KMS-11 (cell line): Measurements from ENCODE around the gene ADAMTS10.

Source experiments
- H2AFZ ChIP-seq: fragments of 200-600 bp; sonication (generic); 2 replicates; pipeline ENCODE4 v1.6.1; 2016; ENCODE audit warnings: antibody characterized with exemption, mixed run types, low read depth
- H3K27ac ChIP-seq: fragments of 200-600 bp; sonication (generic); 2 replicates; pipeline ENCODE4 v1.6.1; 2016; ENCODE audit warnings: mild to moderate bottlenecking, mixed run types
- H3K27me3 ChIP-seq: fragments of 200-600 bp; sonication (generic); 2 replicates; pipeline ENCODE4 v1.6.1; 2017; ENCODE audit warnings: mild to moderate bottlenecking, low read depth, mixed run types, moderate library complexity; ENCODE audit not compliant: insufficient read depth
- H3K36me3 ChIP-seq: fragments of 200-600 bp; sonication (generic); 2 replicates; pipeline ENCODE4 v1.6.1; 2017; ENCODE audit warnings: mild to moderate bottlenecking, mixed run types; ENCODE audit not compliant: insufficient read depth
- H3K4me1 ChIP-seq: fragments of 200-600 bp; sonication (generic); 2 replicates; pipeline ENCODE4 v1.6.1; 2016; ENCODE audit warnings: mild to moderate bottlenecking, low read depth, mixed run types; ENCODE audit not compliant: poor library complexity, severe bottlenecking
- H3K4me2 ChIP-seq: fragments of 200-600 bp; sonication (generic); 2 replicates; pipeline ENCODE4 v1.7.0; 2016; ENCODE audit warnings: mild to moderate bottlenecking, mixed run types
- H3K4me3 ChIP-seq: fragments of 200-600 bp; sonication (generic); IDR thresholded peaks from 2 replicates; pipeline ENCODE4 v1.6.1; 2017; ENCODE audit warnings: low read depth, low read length, mixed read lengths; ENCODE audit not compliant: insufficient read depth
- H3K79me2 ChIP-seq: fragments of 200-600 bp; sonication (generic); 2 replicates; pipeline ENCODE4 v1.6.1; 2016; ENCODE audit warnings: low read depth, mixed run types; ENCODE audit not compliant: insufficient read depth
- H3K9ac ChIP-seq: fragments of 200-600 bp; sonication (generic); 2 replicates; pipeline ENCODE4 v1.6.1; 2016; ENCODE audit warnings: mild to moderate bottlenecking, mixed run types
- H4K20me1 ChIP-seq: fragments of 200-600 bp; sonication (generic); 2 replicates; pipeline ENCODE4 v1.6.1; 2016; ENCODE audit warnings: mild to moderate bottlenecking, mixed run types; ENCODE audit not compliant: insufficient read depth
- TF ChIP-seq, protein P1 (sequence below): fragments of 200-600 bp; sonication (generic); conservative IDR thresholded peaks from 2 replicates; pipeline ENCODE4 v1.6.1; 2017; ENCODE audit warnings: low read depth, mild to moderate bottlenecking, antibody characterized with exemption, low read length, moderate library complexity, mixed read lengths

ADAMTS10 gene

DNA sequence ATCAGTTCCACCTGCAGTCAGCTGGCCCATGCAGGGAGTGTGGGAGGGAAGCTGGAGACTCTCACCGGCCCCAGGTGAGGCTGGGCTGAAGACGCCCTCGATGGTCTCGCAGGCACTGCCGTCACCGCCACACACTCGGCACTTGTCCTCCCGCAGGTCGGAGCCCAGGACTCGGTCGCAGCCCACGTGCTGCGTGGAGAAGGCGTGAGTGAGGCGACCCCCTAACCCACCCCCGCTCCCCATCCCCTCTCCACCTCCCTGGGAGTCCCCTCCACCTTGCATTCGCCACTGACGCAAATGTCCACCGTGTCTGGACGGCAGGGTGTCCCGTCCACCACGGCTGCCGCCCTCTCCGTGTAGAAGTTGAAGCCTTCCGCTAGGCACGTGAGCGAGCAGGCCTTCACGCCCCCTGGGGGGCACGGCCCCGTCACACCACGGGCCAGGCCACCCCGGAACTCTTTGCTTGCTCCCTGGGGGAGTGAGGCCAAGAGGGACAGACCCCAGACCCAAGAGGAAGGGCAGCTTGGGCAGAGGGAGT is 21.3 kb downstream of the ADAMTS10 start:
- Histone ChIP-seq H3K4me2 (no peak overlapping the region), H3K9ac (no peak overlapping the region), H2AFZ (no peak overlapping the region), H4K20me1 (no peaks in the 10 kb centered on the region), H3K79me2 (no peaks in the 10 kb centered on the region), H3K36me3 (no peaks in the 10 kb centered on the region), H3K27ac (no peak overlapping the region), H3K27me3 (peaks cover 6% of the 10 kb centered on the region; the same call in 1 of the 2 replicates), H3K4me3 (no peak overlapping the region), H3K4me1 (no peaks in the 10 kb centered on the region)
- TF ChIP-seq, protein P1, sequence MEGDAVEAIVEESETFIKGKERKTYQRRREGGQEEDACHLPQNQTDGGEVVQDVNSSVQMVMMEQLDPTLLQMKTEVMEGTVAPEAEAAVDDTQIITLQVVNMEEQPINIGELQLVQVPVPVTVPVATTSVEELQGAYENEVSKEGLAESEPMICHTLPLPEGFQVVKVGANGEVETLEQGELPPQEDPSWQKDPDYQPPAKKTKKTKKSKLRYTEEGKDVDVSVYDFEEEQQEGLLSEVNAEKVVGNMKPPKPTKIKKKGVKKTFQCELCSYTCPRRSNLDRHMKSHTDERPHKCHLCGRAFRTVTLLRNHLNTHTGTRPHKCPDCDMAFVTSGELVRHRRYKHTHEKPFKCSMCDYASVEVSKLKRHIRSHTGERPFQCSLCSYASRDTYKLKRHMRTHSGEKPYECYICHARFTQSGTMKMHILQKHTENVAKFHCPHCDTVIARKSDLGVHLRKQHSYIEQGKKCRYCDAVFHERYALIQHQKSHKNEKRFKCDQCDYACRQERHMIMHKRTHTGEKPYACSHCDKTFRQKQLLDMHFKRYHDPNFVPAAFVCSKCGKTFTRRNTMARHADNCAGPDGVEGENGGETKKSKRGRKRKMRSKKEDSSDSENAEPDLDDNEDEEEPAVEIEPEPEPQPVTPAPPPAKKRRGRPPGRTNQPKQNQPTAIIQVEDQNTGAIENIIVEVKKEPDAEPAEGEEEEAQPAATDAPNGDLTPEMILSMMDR = no peak

DNA sequence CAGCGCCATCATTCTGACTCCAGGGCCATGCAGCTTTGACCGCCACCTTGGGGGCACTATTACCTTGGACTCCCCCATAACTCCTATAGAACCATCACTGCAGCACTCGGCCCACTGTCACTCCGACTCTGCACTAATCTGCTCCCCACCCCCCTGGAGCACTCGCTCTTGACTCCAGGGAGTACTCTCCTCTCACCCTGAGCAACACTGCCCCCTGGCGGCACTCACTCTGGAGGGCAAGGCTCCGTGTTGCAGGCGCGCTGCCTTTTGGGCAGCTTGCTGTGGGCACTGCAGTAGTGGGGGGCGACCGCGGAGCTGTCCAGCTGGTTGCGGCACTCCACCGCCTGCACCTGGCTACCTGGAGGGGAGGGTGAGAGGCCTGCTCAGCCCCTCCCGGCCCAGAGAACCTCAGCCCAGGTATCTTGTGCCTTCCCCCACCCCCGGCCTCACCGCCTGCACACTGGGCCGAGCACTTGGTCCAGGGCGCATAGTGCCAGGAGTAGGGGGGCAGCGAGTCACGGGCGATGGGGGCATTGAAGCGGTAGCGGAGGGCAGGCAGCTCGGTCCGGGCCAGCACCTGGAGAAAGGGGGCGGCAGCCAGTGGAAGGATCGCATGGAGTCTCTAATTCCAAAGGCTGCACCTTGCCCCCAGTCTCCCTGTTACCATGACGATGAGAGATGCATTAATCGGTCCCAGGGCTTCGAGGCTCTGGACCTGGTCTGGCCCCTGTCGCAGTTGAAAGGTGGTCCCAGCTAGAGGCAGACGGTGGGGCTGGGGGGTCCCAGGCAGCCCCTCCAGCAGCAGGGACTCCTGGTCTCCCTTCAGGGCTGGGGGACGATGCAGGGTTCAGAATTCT is 24.4 kb downstream of the ADAMTS10 start:
- Histone ChIP-seq H3K79me2 (no peaks in the 10 kb centered on the region), H3K27me3 (peaks cover 9% of the 10 kb centered on the region; the same call in 1 of the 2 replicates), H4K20me1 (no peaks in the 10 kb centered on the region), H2AFZ (no peak overlapping the region), H3K27ac (no peak overlapping the region), H3K9ac (no peak overlapping the region), H3K4me2 (no peak overlapping the region), H3K36me3 (no peaks in the 10 kb centered on the region), H3K4me3 (no peak overlapping the region), H3K4me1 (no peaks in the 10 kb centered on the region)
- TF ChIP-seq, protein P1 = peak; percentile 35; the same call in 1 of the 2 replicates

DNA sequence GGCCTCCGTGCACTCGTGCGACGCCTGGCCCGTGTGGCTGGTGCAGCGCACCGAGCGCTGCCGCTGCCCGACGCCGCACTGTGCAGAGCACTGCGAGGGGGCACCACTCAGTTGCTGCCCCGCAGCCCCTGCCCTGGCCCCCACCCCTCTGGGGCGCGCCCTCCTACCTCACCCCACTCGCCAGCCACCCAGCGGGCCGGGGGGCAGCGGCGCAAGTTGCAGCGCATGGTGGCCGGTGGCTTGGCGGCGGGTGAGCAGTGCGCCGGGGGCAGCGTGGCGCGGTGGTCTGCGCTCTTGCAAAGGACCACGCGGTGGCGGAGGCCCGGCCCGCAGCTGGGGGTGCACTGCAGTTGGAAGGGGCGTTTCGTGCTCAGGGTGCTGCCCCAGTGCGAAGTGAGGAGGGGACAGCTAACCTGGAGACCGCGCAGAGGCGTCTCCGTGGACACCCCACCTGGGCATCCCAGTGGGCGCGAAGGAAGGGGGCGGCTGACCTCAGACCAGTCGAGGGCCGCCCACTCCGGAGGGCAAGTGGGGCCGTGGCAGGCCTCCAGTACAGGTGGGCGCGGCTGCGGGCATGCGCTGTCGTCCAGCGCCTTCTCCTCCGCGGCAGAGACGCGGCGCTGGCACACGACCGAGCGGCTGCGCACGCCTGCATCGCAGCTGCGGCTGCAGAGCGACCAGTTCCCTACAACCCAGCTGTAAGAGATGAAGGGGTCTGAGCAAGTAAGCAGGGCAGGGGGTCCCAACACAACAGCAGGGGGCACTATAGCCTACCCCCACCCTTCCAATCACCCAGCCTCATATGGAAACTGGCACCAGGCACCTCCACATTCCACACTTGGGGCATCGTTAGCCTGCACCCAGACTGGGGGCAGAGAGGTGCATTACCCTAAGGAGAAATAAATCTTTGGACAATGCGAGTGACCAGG is 25.3 kb downstream of the ADAMTS10 start:
- H3K36me3 ChIP-seq = no peaks in the 10 kb centered on the region
- no peak overlapping the region for H3K4me2 ChIP-seq
- H3K4me3 ChIP-seq = no peak overlapping the region

More for the DNA sequence above, 25.3 kb downstream of the ADAMTS10 start:
- Histone ChIP-seq H3K27me3 (peaks cover 9% of the 10 kb centered on the region; the same call in 1 of the 2 replicates), H3K9ac (no peak overlapping the region), H2AFZ (no peak overlapping the region), H4K20me1 (no peaks in the 10 kb centered on the region), H3K4me1 (no peaks in the 10 kb centered on the region), H3K79me2 (no peaks in the 10 kb centered on the region), H3K27ac (no peak overlapping the region)
- TF ChIP-seq, protein P1 = no peak
